ENCODE measurements around the gene FNBP1L. TPM values are rescaled to one million over a fixed set of nuclear protein-coding genes. Genes with fewer than 3 reads are reported as not detected.
"Not testable (repeated sequence)": the region's sequence is repeated elsewhere in the genome, so short reads cannot be mapped to it uniquely, and the experiment has no call there.

Gene FNBP1L
- total RNA-seq, 1 donor from 2014 or later: 29.7 TPM

- peaks cover 4% of the 10 kb centered on the region for H3K36me3 ChIP-seq (ENCODE audit: control insufficient read depth, insufficient read depth, low read length)
- DNase-seq (ENCODE audit: low read depth): no peak
- no peak for TF ChIP-seq CTCF (IDR thresholded peaks at IDR 0.05; ENCODE audit: insufficient read depth, low read length, severe bottlenecking)
- no peak overlapping the region for H3K4me3 ChIP-seq (ENCODE audit: low read depth, low read length)
- no peak for FAIRE-seq
- H3K27me3 ChIP-seq (ENCODE audit: control insufficient read depth, insufficient read depth, low read length): no peaks in the 10 kb centered on the region
Measured at GRCh38 chr1:93459126-93459525, 11.2 kb downstream of the FNBP1L start.

GRCh38 chr1:93461236-93461635 lies 13.3 kb downstream of the FNBP1L start:
- TF ChIP-seq CTCF (IDR thresholded peaks at IDR 0.05; ENCODE audit: insufficient read depth, low read length, severe bottlenecking): no peak
- peaks cover 4% of the 10 kb centered on the region for H3K36me3 ChIP-seq (ENCODE audit: control insufficient read depth, insufficient read depth, low read length)
- H3K4me3 ChIP-seq (ENCODE audit: low read depth, low read length): no peak overlapping the region
- DNase-seq (ENCODE audit: low read depth) (no peak), FAIRE-seq (no peak)
- H3K27me3 ChIP-seq (ENCODE audit: control insufficient read depth, insufficient read depth, low read length): no peaks in the 10 kb centered on the region

GRCh38 chr1:93463960-93464359 lies 16.0 kb downstream of the FNBP1L start:
- FAIRE-seq: no peak
- no peak for TF ChIP-seq CTCF (IDR thresholded peaks at IDR 0.05; ENCODE audit: insufficient read depth, low read length, severe bottlenecking)
- no peaks in the 10 kb centered on the region for H3K27me3 ChIP-seq (ENCODE audit: control insufficient read depth, insufficient read depth, low read length)

GRCh38 chr1:93465371-93466082 lies 17.6 kb downstream of the FNBP1L start:
- DNase-seq (ENCODE audit: low read depth); H3K27me3 ChIP-seq (ENCODE audit: control insufficient read depth, insufficient read depth, low read length); H3K36me3 ChIP-seq (ENCODE audit: control insufficient read depth, insufficient read depth, low read length); FAIRE-seq; H3K4me3 ChIP-seq (ENCODE audit: low read depth, low read length): not testable (repeated sequence)

More at GRCh38 chr1:93463960-93464359, 16.0 kb downstream of the FNBP1L start:
- H3K4me3 ChIP-seq (ENCODE audit: low read depth, low read length): no peak overlapping the region
- no peak for DNase-seq (ENCODE audit: low read depth)
- no peaks in the 10 kb centered on the region for H3K36me3 ChIP-seq (ENCODE audit: control insufficient read depth, insufficient read depth, low read length)

- Histone ChIP-seq H3K4me3 (ENCODE audit: low read depth, low read length) (no peak overlapping the region), H3K36me3 (ENCODE audit: control insufficient read depth, insufficient read depth, low read length) (no peaks in the 10 kb centered on the region), H3K27me3 (ENCODE audit: control insufficient read depth, insufficient read depth, low read length) (no peaks in the 10 kb centered on the region)
- FAIRE-seq (no peak), DNase-seq (ENCODE audit: low read depth) (no peak)
- TF ChIP-seq CTCF (IDR thresholded peaks at IDR 0.05; ENCODE audit: insufficient read depth, low read length, severe bottlenecking): no peak
Measured at GRCh38 chr1:93467606-93468005, 19.7 kb downstream of the FNBP1L start.

GRCh38 chr1:93468662-93469061 lies 20.7 kb downstream of the FNBP1L start:
- no peak for TF ChIP-seq CTCF (IDR thresholded peaks at IDR 0.05; ENCODE audit: insufficient read depth, low read length, severe bottlenecking)

GRCh38 chr1:93469223-93469622 lies 21.3 kb downstream of the FNBP1L start:
- H3K27me3 ChIP-seq (ENCODE audit: control insufficient read depth, insufficient read depth, low read length); H3K36me3 ChIP-seq (ENCODE audit: control insufficient read depth, insufficient read depth, low read length); DNase-seq (ENCODE audit: low read depth); H3K4me3 ChIP-seq (ENCODE audit: low read depth, low read length); FAIRE-seq: not testable (repeated sequence)

More at GRCh38 chr1:93468662-93469061, 20.7 kb downstream of the FNBP1L start:
- FAIRE-seq: no peak
- H3K36me3 ChIP-seq (ENCODE audit: control insufficient read depth, insufficient read depth, low read length): no peaks in the 10 kb centered on the region
- H3K4me3 ChIP-seq (ENCODE audit: low read depth, low read length): no peak overlapping the region
- no peaks in the 10 kb centered on the region for H3K27me3 ChIP-seq (ENCODE audit: control insufficient read depth, insufficient read depth, low read length)
- DNase-seq (ENCODE audit: low read depth): no peak
